ENCODE measurements around the gene TSPAN4.

Gene TSPAN4

DNA sequence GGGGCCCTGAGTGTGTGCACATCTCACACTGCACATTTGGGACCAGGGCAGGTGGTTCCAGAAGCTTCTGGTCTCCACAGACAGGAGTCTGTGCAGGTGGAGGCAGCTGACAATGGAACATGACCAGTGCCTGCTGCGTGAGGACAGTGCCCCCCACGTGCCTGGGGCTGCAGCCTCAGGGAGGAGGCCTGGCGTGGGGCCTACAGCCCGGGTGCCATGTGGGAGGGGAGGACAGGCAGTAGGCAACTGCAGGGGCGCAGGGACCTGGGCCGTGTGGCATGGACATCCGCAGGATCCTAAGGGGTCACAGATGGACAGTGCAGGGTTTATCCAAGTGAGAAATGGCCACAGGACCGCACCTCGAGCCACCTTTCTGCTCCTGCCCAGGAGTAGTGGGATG, 28.8 kb downstream of the TSPAN4 start:
- ChIA-PET CTCF (interaction anchor here (1.9 kb wide), 1 partner anchor 24 kb away, joined by 7 read pairs; no protein-coding TSS in a partner anchor), POLR2A (no interaction called here)
- TF ChIP-seq, protein P1, sequence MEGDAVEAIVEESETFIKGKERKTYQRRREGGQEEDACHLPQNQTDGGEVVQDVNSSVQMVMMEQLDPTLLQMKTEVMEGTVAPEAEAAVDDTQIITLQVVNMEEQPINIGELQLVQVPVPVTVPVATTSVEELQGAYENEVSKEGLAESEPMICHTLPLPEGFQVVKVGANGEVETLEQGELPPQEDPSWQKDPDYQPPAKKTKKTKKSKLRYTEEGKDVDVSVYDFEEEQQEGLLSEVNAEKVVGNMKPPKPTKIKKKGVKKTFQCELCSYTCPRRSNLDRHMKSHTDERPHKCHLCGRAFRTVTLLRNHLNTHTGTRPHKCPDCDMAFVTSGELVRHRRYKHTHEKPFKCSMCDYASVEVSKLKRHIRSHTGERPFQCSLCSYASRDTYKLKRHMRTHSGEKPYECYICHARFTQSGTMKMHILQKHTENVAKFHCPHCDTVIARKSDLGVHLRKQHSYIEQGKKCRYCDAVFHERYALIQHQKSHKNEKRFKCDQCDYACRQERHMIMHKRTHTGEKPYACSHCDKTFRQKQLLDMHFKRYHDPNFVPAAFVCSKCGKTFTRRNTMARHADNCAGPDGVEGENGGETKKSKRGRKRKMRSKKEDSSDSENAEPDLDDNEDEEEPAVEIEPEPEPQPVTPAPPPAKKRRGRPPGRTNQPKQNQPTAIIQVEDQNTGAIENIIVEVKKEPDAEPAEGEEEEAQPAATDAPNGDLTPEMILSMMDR (IDR thresholded peaks at IDR 0.05; ENCODE audit: control extremely low read depth, extremely low read depth, low read depth, missing control alignments): no peak

DNA sequence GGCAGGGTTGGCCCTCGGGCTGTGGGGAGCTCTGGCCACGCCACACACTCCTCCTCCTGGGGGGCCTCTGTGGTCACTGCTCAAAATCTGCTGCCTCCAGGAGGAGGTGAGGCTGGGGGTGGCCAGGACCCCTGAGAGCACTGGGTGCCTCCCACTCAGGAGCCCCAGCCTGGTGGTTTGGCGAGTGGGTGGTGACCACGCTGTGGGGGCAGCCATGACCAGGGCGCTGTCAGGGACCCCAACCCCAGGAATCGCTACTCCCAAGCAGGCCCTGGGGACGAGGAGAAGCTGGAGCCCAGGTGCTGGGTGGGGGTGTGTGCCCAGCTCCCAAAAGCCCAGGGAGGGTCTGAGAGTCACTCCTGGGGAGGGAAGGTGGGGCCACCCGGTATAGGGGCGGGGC, 30.1 kb downstream of the TSPAN4 start:
- ChIA-PET CTCF (interaction anchor here (1.9 kb wide), 1 partner anchor 25 kb away, joined by 7 read pairs; no protein-coding TSS in a partner anchor), POLR2A (no interaction called here)
- TF ChIP-seq, protein P1 (IDR thresholded peaks at IDR 0.05; ENCODE audit: control extremely low read depth, extremely low read depth, low read depth, missing control alignments): no peak

More for the DNA sequence above, 28.8 kb downstream of the TSPAN4 start:
- DNase-seq (ENCODE audit: extremely low spot score): no peak

DNA sequence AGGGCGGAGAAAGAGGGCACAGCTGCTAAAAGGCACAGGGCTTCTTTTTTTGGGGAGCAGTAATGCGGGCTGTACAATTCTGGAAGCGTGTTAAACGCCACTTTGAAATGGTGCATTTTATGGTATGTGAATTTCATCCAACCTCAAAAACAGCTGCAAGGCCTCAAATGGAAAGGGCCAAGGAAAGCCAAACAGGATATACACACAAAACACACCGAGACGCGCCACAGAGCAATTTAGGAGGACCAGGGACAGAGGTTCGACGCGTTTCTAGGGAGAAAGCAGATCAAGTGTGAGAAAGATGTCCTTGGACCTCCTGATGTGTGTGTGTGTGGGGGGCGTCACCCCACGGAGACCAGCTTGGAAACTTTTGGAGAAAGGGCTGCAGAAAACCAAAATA, 31.1 kb downstream of the TSPAN4 start:
- CTCF ChIA-PET: no interaction called here
- TF ChIP-seq, protein P1 (IDR thresholded peaks at IDR 0.05; ENCODE audit: control extremely low read depth, extremely low read depth, low read depth, missing control alignments): no peak
- POLR2A ChIA-PET: no interaction called here
- DNase-seq (ENCODE audit: extremely low spot score): no peak

More for the DNA sequence above, 30.1 kb downstream of the TSPAN4 start:
- DNase-seq (ENCODE audit: extremely low spot score): no peak

DNA sequence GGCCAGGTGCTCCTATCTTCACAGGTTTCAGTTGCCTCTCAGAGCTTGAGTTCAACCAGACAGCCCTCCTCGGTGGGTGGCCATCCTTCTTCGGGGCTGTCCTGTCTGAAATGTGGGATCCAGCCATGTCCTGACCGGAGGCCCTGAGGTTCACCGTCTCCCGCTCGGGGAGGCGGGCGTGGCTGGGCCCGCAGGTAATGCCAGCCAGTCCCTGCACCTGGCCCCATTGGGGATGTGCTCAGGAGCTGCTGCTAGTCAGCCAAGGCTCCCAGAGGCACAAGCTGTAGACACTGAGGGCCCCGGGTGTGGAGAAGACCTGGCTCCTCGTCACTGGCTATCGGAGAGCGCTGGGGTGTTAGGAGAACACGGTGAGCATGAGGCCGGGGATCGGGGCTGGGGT, 32.6 kb downstream of the TSPAN4 start:
- ChIA-PET CTCF (no interaction called here), POLR2A (no interaction called here)
- TF ChIP-seq, protein P1 (IDR thresholded peaks at IDR 0.05; ENCODE audit: control extremely low read depth, extremely low read depth, low read depth, missing control alignments): no peak
- DNase-seq (ENCODE audit: extremely low spot score): no peak

DNA sequence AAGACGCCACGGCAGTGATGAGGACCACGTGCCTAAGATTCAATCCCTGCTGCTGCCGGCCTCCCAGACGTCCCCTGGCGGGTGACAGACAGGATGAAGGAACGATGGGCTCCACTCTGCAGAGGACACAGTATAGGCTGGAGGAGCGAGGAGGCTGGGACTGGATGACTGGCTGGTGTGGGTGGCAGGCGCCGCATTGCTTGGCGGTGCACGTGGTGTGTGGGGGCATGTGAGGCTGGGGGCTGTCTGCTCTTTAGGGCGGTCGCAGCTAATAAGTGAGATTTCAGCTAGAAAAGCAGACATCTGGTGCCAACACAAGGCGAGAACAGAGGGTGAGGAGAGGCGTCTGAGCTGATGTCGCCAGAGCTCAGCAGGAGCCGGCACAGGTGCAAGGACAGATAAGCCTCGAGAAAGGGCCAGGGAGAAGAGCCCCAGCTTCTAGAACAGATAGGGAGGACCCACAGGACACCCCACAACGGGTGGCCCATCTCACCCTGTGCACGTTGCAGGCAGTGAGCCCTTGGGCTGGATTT, 33.2 kb downstream of the TSPAN4 start:
- no peak for DNase-seq (ENCODE audit: extremely low spot score)
- ChIA-PET CTCF (interaction anchor here (1.9 kb wide), 1 partner anchor 28 kb away, joined by 5 read pairs; no protein-coding TSS in a partner anchor), POLR2A (interaction anchor here (0.5 kb wide), 1 partner anchor 52 kb away, joined by 3 read pairs; no protein-coding TSS in a partner anchor)
- TF ChIP-seq, protein P1 (IDR thresholded peaks at IDR 0.05; ENCODE audit: control extremely low read depth, extremely low read depth, low read depth, missing control alignments): no peak

DNA sequence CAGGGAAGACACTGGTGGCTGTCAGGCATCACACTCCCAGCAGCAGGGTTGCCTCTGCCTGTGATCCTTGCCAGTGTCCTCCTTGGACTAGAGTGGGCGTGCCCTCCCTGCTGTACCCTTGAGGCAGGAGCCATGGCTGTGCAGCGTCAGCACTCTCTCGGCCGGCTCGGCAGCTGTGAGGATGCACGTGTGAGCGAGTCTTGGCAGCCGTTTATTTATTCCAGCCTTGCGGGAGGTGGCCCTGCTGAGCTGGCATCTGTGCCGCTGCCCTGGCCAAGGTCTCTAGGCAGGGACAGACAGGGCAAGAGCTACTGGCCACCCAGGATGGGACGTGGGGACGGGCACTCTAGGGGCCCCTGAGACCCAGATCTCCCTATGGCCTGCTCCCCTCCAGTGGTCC, 33.9 kb downstream of the TSPAN4 start:
- CTCF ChIA-PET: interaction anchor here (1.9 kb wide), 1 partner anchor 29 kb away, joined by 5 read pairs; no protein-coding TSS in a partner anchor
- POLR2A ChIA-PET: no interaction called here
- no peak for DNase-seq (ENCODE audit: extremely low spot score)
- TF ChIP-seq, protein P1 (IDR thresholded peaks at IDR 0.05; ENCODE audit: control extremely low read depth, extremely low read depth, low read depth, missing control alignments): no peak

Data from GM10248 (cell line).